ENCODE data around the gene SEMA3E.
"Not testable (repeated sequence)": the region's sequence is repeated elsewhere in the genome, so short reads cannot be mapped to it uniquely, and the experiment has no call there.

The SEMA3E gene

GRCh38 chr7:83648464-83649241 is at the start of gene SEMA3E:
Gene SEMA3E, minus strand, starts transcription at chr7:83649139.
- peak; percentile 16 for DNase-seq

DNA sequence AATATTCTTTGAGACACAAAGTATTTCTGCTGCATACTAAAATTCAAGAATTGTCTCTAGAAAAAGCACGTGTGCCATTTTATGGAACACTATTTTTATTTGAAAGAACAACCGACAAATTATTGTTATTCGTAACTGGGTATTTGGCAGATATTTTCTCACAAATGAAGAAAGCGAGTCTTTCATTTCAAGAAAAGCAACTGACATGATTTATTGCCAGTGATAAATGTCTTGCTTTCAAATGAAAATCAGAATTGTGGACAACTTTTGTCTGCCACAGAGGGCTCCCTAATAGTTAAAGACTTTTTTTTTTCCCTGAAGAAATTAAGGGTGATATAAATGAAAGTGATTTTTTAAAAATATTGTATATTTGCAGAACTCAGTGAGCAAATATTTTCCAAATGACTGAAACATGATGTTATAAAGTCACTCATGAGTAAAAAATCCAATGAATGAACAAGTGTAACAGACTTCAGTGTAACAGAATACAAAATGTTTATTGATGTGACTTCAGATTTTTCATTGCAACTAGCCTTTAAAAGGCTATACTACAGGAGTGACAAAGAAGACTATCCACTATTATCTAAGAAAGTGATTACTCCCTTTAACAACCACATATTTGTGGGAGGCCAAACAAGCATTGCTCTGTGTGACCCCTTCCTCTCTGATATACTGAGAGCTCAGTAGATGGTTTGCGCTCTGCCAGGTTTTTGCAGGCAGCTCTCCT is 49.0 kb upstream of the SEMA3E start:
- DNase-seq, result no peak

DNA sequence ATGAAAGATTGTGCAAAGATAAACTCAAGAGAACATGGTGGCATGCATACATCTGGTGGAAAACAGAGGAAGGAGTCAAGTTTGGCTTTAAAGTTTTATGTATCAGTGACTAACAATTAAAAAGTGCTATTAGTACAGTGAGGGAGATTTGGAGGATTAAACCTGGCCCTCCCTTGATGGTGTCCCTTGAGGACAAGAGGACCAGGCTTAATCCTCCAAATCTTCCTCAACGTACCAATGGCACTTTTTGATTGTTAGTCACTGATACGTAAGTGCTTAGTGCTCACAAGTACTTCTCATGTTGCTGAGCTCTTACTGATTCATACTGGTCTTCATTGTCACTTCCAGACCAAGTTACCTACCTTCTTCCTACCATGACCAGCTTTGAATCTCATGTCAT is 47.2 kb upstream of the SEMA3E start:
- no peak for DNase-seq

- DNase-seq, result no peak
Observed at GRCh38 chr7:83695128-83695960, 46.4 kb upstream of the SEMA3E start.

DNA sequence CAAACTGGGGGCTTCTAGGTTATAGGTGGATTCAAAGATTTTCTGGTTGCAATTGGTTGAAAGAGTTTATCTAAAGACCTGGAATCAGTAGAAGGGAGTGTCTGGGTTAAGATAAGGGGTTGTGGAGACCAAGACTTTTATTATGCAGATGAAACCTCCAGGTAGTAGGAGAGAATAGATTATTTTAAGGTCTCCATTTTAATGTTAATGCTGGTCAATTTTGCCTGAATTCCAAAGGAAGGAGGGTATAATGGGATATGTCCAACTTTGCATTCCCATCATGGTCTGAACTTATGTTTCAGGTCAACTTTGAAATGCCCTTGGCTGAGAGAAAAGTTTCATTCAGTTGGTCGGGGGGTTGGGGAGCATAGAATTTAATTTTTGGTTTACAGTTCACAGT is 44.3 kb upstream of the SEMA3E start:
- no peak for DNase-seq

- DNase-seq, result no peak
Observed at GRCh38 chr7:83691095-83691494, 42.2 kb upstream of the SEMA3E start.

DNA sequence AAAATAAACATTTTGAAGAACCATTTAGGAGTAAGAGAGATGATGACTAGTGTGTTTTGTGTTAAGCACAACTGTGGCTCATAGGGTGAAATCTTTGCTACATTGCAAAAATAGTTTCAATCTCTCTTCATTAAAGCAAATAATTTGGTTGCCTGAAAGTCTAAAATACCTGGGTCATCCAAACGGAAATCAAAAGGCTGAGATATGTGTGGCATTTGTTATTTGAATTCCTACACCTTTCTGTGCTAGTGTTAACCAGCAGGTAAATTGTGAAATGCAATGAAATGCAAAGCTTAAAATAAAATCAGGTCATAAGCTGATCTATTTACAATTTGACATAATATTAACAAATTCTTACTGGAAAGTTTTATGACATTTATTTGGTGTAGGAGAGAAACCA is 40.9 kb upstream of the SEMA3E start:
- DNase-seq, result no peak

- no peak for DNase-seq
Observed at GRCh38 chr7:83686416-83686815, 37.5 kb upstream of the SEMA3E start.

GRCh38 chr7:83684928-83685327 is 36.0 kb upstream of the SEMA3E start:
- no peak for DNase-seq

DNA sequence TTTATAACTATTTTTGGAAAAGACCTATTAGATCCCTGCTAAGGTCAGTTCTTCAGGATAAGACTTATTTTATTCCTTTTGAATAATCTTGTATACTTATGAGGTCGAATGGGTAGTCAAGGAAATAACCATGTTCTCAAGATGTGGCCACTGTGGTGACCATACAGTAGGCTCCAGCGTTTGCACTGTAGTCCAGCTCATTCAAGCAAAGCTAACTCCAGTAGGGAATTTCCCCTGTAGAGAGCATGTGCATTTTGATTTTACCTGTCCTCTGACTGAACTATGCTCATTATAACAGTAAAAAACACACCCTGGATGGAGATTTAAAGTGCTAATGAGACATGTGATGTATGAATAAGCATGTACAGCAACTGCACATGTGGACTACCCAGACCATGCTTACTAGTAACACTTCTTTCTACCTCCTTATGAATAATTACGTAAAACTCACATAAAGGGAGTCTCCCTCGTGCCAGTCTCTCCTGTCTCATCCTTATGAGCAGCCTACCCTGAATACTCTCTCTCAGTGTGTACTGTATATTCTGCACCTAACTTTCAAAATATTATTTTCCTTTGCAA is 32.4 kb upstream of the SEMA3E start:
- no peak for DNase-seq

DNA sequence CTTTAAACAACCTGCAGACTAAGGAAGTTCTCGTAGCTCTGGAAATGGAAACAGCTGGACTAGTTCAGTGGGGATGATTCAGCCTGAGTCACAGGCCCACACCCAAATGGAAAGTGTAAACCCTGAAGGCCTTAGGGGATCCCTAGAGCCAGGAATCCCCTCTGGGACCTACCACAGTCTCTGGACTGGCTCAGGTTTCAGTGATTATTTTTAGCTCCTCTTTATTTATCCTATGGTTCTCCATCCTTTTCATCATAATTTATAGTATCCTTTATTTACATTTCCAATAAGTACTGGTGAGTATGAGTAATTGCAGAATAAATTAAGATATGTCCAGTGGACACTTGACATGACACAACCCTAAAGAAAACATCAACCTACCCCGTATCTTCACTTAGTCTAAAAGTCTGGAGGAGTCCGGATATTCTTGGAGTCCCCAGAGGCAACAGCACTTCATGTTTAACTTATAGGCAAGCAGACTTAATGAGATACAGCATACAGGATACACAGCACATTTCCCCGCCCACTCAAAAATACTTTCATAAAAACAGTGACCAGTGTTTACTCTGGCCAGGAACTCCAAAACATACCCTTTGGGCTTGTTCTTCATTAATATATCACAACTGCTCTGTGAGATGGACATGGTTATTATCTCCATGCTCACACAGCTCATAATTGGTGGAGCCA is 28.4 kb upstream of the SEMA3E start:
- DNase-seq, result no peak

DNA sequence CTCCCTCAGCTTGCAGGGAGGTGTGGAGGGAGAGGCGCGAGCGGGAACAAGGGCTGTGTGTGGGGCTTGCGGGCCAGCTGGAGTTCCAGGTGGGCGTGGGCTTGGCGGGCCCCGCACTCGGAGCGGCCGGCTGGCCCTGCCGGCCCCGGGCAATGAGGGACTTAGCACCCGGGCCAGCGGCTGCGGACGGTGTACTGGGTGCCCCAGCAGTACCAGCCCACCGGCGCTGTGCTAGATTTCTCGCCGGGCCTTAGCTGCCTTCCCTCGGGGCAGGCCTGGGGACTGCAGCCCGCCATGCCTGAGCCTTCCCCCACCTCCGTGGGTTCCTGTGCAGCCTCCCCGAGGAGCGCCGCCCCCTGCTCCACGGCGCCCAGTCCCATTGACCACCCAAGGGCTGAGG is 24.4 kb upstream of the SEMA3E start:
- DNase-seq, result not testable (repeated sequence)

DNA sequence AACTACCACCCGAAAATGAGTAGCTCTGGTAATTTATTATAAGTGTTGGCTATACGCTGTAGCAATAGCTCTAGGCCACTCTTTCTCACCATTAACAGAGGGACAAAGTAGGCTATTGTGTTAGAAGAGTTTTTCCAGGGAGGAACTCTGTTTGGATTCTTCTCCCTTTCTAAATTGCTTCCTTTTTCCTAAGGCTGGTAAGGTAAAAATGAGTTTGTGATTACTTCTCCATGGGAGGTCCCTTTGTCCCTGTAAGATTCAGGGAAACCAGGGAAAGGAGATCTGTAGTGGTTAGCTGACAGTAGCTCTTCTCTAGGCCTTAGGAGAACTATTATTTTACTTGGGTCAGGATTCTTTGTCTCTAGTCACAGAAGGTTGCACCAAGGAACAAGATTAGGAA is 23.2 kb upstream of the SEMA3E start:
- DNase-seq, result no peak

GRCh38 chr7:83663131-83663530 is 14.2 kb upstream of the SEMA3E start:
- no peak for DNase-seq

DNA sequence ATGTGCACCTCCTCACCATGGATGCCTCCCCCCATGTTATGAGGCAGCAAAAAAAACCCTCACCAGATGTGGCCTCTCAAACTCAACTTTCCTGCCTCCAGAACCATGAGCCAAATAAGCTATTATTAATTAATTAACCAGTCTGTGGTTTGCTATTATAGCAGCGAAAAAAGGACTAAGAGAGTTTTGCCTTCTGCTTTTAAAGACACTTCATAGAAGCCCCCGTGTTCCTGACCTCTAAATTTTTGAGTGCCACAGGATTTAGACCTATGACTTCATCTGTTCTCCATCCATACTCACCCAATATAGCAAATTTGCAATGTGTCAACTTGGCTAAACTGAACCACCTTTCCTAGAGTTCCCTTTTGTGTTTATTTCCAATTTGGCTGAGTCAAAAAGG is 9.2 kb upstream of the SEMA3E start:
- DNase-seq, result no peak

DNA sequence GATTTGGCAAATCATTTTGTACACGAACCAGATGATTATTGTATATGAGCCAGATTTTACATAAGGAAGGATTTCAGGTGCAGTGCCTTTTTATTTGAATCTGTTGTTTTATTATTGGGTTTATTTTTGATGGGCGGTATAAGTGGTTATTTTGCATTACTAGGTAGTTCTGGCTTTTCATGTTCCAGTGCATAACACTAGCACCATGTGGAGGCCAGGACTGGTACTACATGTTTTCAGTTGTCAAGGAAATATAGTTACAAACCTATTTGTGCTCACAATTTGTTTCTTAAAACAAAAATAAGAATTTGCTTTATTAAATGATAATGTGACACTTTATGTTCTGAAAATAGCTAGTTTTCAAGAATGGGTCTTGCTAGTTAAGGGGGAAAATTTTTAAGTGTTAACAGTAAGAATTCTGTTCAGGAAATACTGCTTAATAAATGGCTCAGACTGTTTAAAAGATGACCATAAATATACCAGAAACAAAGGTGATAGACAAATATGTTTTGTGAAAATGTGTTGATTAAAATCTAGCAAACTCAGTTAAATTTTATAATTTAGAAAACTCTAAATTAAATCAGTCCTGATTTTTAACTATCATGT is 7.1 kb upstream of the SEMA3E start:
- DNase-seq, result no peak

DNA sequence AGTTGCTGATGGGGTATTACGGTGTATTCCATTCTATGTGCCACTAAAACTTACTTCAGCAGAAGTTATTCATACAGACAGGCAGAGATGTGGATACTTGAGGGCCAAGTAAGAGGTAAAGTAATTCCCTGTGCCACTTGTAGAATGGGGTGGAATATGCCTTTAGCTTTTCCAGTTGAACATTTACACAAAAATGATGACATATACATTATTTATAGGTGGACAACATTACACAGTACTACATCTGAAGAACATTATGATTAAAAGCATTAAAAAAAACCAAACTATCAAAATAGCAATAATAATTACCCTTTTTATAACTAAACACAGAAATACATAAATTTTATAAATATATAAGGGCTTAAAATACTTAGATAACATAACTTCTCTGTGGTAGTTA is 3.5 kb upstream of the SEMA3E start:
- DNase-seq, result no peak

GRCh38 chr7:83649701-83650100 is 762 bp upstream of the SEMA3E start:
- DNase-seq, result no peak

- no peak for DNase-seq
Observed at GRCh38 chr7:83646027-83646426, 2.9 kb downstream of the SEMA3E start.

DNA sequence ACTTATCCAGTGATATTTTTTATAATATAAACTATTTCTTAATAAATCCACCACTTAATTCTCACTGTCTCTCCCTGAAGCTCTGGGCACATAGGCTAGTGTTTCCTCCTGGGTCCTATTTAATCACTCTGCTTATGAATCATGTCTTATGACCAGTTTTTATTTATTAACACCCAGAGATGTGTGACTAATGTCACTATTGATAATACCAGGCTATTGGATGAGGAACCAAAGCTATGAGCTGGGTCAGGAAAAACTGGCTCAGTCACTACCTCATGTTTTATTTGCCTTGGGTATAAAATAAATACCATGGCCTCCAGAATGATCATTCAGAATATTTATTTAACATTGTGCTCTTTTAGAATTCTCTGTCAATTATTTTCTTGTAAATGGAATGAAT is 5.2 kb downstream of the SEMA3E start:
- DNase-seq, result no peak

DNA sequence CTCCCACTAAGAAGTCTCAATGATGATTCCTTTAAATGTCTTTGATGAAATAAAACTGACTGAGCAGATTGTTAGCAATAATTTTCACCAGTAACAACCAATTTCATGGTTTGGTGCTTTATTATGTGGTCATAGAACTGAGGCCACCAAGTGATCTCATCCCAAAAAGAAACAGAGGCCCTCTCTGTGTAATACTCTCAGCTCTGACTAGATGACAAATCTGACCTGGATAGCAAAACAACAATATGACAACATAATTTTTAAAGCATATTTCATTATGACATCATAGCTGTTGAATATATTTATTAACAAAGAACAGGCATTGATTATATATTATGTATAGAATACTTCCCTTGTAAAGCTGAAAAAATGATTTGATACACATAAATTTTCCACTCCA is 5.9 kb downstream of the SEMA3E start:
- DNase-seq, result no peak

Data from NCI-H2171 (cell line).